Activated CD8-positive, alpha-beta memory T cell treated with anti-CD3 and anti-CD28 coated beads, Interleukin-2, amount 50 U/mL, for 48 hours (primary cell): ENCODE measurements around the gene RSF1.
"Not testable (repeated sequence)": the region's sequence is repeated elsewhere in the genome, so short reads cannot be mapped to it uniquely, and the experiment has no call there.

ENCODE experiments used
- DNase-seq: peaks from one replicate; pipeline ENCODE4 v3.0.0-alpha.2; 2020

Gene RSF1

DNA sequence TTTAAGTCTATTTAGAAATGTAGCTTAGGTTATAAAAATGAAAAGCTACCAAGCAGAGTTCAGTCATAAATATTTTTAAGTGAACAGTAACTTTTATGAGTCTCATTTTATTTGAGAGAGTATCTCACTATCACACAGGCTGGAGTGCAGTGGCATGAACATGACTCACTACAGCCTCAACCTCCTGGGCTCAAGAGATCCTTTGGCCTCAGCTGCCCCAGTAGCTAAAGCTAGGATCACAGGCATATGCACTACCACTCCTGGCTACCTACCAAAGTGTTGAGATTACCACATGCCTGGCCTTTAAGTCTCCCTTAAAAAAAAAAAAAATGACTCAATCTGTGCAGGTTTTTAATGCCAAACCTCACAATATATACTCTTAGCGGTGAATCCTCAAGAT lies 148.3 kb downstream of the RSF1 start:
- DNase-seq, result no peak

DNA sequence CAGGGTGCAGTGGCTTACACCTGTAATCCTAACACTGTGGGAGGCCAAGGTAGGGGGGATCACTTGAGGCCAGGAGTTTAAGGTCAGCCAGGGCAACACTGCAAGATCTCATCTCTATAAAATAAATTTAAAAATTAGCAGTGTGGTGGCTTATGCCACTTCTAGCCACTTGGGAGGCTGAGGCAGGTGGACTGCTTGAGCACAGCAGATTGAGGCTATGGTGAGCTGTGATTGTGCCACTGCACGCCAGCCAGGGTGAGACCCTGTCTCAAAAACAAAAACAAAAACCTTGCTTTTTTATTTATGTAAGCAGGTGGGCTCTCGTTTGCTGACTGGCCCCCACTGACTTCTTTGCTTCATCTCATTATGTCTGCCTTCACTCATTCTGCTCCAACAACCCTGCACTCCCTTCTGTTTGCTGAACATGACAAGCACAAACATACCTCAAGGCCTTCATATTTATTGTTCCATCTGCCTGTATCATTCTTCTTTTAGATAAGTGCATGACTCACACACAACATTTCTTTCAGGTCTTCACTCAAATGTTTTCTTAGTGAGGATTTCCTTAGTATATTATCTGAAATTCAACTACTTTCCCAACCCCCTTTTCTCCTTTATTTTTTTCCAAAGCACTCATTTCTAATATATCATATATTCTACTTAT lies 150.5 kb downstream of the RSF1 start:
- DNase-seq, result no peak

- DNase-seq, result no peak
Observed at GRCh38 chr11:77668760-77669159, 151.8 kb downstream of the RSF1 start.

GRCh38 chr11:77665240-77665965 lies 155.1 kb downstream of the RSF1 start:
- no peak for DNase-seq

GRCh38 chr11:77661670-77662069 lies 158.9 kb downstream of the RSF1 start:
- no peak for DNase-seq

DNA sequence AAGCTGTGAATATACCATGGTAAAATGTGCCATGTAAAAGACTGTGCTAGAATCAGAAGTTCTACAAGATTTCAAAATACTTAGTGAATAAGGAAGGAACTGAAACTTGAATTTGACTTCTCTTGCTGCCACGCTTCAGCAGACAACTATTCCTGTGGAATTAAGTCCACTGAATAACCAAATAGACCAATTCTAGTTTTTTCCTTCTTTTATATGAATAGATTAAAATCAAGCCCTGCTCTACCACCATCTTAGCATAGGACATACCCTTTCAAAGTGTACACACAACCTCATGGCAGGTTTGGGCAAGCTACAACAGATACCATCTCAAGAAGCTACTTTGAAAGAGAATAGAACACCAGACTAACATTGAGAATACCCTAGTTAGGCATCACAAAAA lies 159.6 kb downstream of the RSF1 start:
- DNase-seq, result no peak

- DNase-seq, result no peak
Observed at GRCh38 chr11:77658213-77659013, 162.1 kb downstream of the RSF1 start.

GRCh38 chr11:77656362-77656761 lies 164.2 kb downstream of the RSF1 start:
- no peak for DNase-seq

DNA sequence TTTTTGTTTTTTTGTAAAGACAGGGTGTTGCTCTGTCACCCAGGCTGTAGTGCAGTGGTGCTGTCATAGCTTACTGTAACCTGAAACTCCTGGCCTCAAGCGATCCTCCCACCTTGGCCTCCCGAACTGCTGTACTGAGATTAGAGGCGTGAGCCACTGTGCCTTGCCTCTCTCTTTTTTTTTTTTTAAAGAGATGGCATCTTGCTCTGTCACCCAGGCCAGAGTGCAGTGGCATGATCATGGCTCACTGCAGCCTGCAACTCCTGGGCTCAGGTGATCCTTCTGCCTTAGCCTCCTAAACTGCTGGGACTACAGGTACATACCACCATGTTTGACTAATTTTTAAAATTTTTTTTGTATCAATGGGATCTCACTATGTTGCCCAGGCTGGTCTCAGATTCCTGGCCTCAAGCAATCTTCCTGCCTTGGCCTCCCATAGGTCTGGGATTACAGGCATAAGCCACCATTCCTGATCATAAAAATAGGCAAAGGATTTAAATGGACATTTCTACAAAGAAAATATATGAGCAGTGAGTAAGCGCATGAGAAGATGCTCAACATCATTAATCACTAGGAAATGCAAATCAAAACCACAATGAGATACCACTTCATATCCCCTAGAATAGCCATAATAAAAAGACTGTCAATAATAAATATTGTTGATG lies 165.6 kb downstream of the RSF1 start:
- no peak for DNase-seq

DNA sequence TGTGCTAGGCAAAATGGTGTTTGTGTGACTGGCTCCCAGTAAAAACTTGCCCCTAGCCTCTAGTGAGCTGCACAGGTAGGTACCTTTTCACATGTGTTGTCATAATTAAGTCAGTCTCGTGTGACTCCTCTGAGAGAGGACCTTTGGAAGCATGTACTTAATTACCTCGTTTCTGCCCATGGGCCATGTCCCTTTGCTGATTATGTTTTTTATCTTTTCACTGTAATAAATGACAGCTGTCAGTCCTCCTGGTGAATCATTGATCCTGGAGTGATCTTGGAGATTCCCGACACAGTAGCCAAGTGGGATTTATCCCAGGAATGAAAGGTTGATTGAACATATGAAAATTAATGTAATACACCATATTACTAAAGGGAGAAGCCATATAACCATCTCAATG lies 170.4 kb downstream of the RSF1 start:
- no peak for DNase-seq

DNA sequence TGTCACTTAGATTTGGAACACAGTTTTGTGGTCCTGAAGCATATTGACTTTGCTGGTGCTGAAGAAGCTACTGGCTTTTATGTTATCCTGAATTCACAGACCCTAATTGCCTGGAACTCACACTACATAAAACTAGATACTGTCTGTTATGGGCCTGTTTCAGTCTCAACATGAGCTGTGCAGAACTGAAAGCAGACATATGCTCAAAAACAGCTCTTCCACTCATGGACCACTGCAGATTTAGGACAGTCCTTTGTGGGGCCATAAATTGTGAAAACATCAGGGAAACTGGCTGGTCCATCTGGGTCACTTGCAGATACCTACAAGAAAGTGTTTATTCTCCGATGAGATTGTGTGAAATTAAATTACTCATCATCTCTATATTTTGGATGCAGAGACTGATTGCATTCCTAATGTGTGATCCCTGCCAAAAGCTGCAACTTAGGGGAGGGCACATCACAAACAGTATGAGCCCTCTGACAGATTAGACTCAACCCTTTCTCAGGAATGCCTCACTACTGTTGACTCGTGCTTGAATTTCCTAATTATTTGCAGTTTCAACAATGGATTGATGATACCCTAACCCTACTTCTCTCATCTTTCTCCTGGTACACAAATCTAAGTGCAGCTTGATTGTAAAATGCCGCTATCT lies 172.7 kb downstream of the RSF1 start:
- DNase-seq, result no peak

DNA sequence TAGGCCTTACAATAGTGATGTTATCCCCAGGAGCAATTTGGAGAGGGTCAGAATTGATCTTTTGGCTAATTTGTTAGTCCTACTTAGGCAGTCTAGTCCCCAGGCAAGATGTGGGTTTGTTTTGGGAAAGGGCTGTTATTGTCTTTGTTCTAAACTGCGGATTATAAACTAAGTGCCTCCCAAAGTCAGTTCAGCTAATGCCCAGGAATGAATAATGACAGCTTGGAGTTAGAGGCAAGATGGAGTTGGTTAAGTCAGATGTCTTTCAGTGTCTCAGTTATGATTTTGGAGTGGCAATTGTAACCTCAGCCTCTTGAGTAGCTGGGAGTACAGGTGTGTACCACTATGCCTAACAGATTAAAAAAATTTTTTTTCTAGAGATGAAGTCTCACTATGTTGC lies 175.6 kb downstream of the RSF1 start:
- DNase-seq, result no peak

- no peak for DNase-seq
Observed at GRCh38 chr11:77642228-77642627, 178.3 kb downstream of the RSF1 start.

DNA sequence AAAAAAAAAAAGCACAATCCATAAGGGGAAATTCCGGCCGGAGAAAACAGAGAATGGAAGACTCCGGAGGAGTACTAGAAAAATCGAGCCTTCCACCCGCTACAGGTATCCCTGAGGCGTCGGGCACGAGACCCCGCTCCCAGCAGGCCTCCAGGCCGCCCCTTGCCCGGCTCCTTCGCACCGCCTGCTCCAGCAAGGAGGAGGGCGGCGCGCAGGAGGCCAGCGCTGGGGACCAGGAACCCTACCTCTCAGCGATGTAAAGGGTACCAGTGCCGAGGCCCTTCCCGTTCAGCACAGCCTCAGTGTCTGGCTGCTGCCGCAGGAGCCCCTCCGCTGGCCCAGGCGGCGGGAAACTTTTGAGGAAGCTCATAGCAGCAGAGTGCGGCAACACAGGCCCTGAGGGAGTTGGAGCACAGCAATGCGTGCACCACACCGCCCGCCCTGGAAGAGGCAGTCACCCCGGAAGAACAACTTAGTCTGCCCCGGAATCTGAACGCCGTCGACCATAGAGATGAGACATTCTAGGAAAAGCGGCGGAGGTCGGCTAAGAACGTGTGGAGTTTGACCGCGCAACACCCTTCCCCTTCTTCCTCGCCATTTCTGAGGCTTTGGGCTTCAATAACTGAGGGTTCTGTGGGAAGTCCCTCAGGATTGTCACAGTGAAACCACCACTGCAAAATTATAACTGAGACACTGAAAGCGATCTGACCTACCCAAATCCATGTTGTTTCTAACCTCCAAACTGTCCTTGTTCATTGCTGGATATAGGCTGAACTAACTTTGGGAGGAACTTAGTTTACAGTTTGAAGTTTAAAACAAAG lies 183.0 kb downstream of the RSF1 start, which contains the start of gene CLNS1A:
Gene CLNS1A, minus strand, starts transcription at position 450 of the 821 bp plus-strand sequence. Its CDS starts 80 bp downstream, at position 370.
- peak; percentile 87 for DNase-seq

GRCh38 chr11:77636731-77637344 lies 183.7 kb downstream of the RSF1 start:
- DNase-seq, result no peak

- DNase-seq, result not testable (repeated sequence)
Observed at GRCh38 chr11:77633926-77634325, 186.6 kb downstream of the RSF1 start.

- DNase-seq, result no peak
Observed at GRCh38 chr11:77630157-77630710, 190.3 kb downstream of the RSF1 start.

- DNase-seq, result no peak
Observed at GRCh38 chr11:77619576-77620198, 200.8 kb downstream of the RSF1 start.

GRCh38 chr11:77617892-77618291 lies 202.6 kb downstream of the RSF1 start:
- no peak for DNase-seq

DNA sequence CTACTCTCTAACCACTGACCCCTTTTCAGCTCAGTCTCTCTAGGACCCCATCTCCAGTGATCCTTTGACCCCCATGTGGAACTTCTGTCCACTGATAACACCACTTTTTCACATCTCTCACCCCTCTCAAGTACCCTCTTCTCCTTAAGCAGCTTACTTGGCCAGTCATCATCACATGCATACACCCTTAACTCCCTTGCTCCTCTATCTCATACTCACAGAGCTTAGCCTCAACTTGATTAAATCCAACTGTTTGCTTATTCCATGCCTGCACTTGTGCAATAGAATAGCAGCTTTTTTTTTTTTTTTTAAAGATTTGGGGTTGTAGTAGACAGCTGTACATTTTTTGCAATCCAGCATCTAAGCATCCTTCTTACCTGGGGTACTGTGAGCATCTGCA lies 208.6 kb downstream of the RSF1 start:
- no peak for DNase-seq
